Gastrocnemius medialis (tissue), 4 donors: ENCODE results near the gene AGAP3. TPM values are rescaled to one million over a fixed set of nuclear protein-coding genes. Genes with fewer than 3 reads are reported as not detected.
"Not testable (repeated sequence)": the region's sequence is repeated elsewhere in the genome, so short reads cannot be mapped to it uniquely, and the experiment has no call there.

Source experiments
- ATAC-seq, 2 donors: fragments of 150-250 bp; one replicate each; pipeline ENCODE4 v1.9.1; 2016
- DNase-seq, 2 donors: peaks; one replicate each; pipeline ENCODE4 v3.0.0-alpha.2; 2019
- H3K27ac ChIP-seq, 4 donors: fragments of 200-600 bp; sonication (generic); 1 replicate in 1 of 4; 2 replicates in 3 of 4; pipeline ENCODE4 v1.5.1; 2016 to 2018; ENCODE audit warnings: mild to moderate bottlenecking in 2 of 4, moderate library complexity in 1 of 4
- H3K27me3 ChIP-seq, 3 donors: fragments of 200-600 bp; sonication (generic) in 2 of 3; 1 replicate in 1 of 3; 2 replicates in 2 of 3; pipeline versions ENCODE4 v1.5.1 to v1.6.0; 2016 to 2019; ENCODE audit warnings: mild to moderate bottlenecking in 1 of 3, moderate library complexity in 1 of 3
- H3K36me3 ChIP-seq, 2 donors: fragments of 200-600 bp; sonication (generic) in 1 of 2; one replicate each; pipeline ENCODE4 v1.5.1; 2017 to 2018
- H3K4me1 ChIP-seq, 2 donors: fragments of 200-600 bp; sonication (generic) in 1 of 2; one replicate each; pipeline ENCODE4 v1.5.1; 2016 to 2017; ENCODE audit warnings: mild to moderate bottlenecking in 2 of 2
- H3K4me3 ChIP-seq, 4 donors: fragments of 200-600 bp; sonication (generic) in 3 of 4; 1 replicate in 1 of 4; 2 replicates in 3 of 4; pipeline ENCODE4 v1.5.1; 2016 to 2019; ENCODE audit warnings: mild to moderate bottlenecking in 2 of 4
- H3K9me3 ChIP-seq, 3 donors: fragments of 200-600 bp; sonication (generic) in 2 of 3; 1 replicate in 1 of 3; 2 replicates in 2 of 3; pipeline ENCODE4 v1.5.1; 2016 to 2019
- POLR2A ChIP-seq, 2 donors: fragments of 450-650 bp; IDR thresholded peaks; one replicate each; pipeline ENCODE4 v1.6.1; 2017; ENCODE audit warnings: antibody characterized with exemption in 2 of 2, mild to moderate bottlenecking in 2 of 2, moderate library complexity in 2 of 2
- in situ Hi-C, 4 donors: fragments of 200-750 bp; cut with MboI; loops; one replicate each; pipeline versions ENCODE4 v1.15.0 to v1.8.0; 2017; ENCODE audit warnings: low sequenced_read_pairs in 4 of 4
- intact Hi-C: fragments of 100-400 bp; cut with DNase I; formaldehyde crosslinking; loops from one replicate; pipeline ENCODE4 v1.15.1; 2023; ENCODE audit warnings: low total_unique reads
- total RNA-seq, 4 donors: library from RNA; depleted of rRNA; stranded (reverse); fragments of >200 nt; gene quantifications; one replicate each; pipeline versions ENCODE4 v1.1.0 to v1.2.3, GENCODE V29; 2016
- TF ChIP-seq, protein P1 (sequence below), 5 experiments: fragments of 450-650 bp in 3 of 5; fragments of 200-600 bp in 2 of 5; sonication (generic) in 2 of 5; IDR thresholded peaks in 4 of 5; conservative IDR thresholded peaks in 1 of 5; 1 replicate in 4 of 5; 2 replicates in 1 of 5; pipeline ENCODE4 v1.5.1; 2016 to 2019; ENCODE audit warnings: antibody characterized with exemption in 5 of 5, mild to moderate bottlenecking in 3 of 5, moderate library complexity in 3 of 5

Gene AGAP3
- total RNA-seq, 4 donors from 2014 or later: 31.1 to 65.3 (median 36.3) TPM

GRCh38 chr7:151040616-151041375, 45.5 kb upstream of the AGAP3 start:
- intact Hi-C loops (no loop called here), in situ Hi-C loops (loop anchor here in 1 of 4 donors (10.0 kb wide), 1 partner anchor 64 kb away; no protein-coding TSS in a partner anchor)
- no peak for TF ChIP-seq POLR2A (IDR thresholded peaks at IDR 0.05)
- TF ChIP-seq, protein P1, sequence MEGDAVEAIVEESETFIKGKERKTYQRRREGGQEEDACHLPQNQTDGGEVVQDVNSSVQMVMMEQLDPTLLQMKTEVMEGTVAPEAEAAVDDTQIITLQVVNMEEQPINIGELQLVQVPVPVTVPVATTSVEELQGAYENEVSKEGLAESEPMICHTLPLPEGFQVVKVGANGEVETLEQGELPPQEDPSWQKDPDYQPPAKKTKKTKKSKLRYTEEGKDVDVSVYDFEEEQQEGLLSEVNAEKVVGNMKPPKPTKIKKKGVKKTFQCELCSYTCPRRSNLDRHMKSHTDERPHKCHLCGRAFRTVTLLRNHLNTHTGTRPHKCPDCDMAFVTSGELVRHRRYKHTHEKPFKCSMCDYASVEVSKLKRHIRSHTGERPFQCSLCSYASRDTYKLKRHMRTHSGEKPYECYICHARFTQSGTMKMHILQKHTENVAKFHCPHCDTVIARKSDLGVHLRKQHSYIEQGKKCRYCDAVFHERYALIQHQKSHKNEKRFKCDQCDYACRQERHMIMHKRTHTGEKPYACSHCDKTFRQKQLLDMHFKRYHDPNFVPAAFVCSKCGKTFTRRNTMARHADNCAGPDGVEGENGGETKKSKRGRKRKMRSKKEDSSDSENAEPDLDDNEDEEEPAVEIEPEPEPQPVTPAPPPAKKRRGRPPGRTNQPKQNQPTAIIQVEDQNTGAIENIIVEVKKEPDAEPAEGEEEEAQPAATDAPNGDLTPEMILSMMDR (IDR thresholded peaks at IDR 0.05 in 4 of 5, conservative IDR thresholded peaks at IDR 0.05 in 1 of 5): no peak
- DNase-seq: no peak
- H3K4me3 ChIP-seq: no peak overlapping the region
- no peaks in the 10 kb centered on the region for H3K9me3 ChIP-seq
- H3K36me3 ChIP-seq: peaks cover 0 to 45% of the 10 kb centered on the region in 2 donors
- no peaks in the 10 kb centered on the region for H3K27me3 ChIP-seq
- ATAC-seq: no peak
- peaks cover 3% of the 10 kb centered on the region in 2 donors for H3K4me1 ChIP-seq
- no peak overlapping the region for H3K27ac ChIP-seq

GRCh38 chr7:151043449-151043848, 42.8 kb upstream of the AGAP3 start:
- H3K27me3 ChIP-seq, H3K4me3 ChIP-seq, ATAC-seq, intact Hi-C loops, H3K27ac ChIP-seq, H3K4me1 ChIP-seq, H3K9me3 ChIP-seq, DNase-seq: not testable (repeated sequence)
- H3K36me3 ChIP-seq: peaks cover 0 to 24% of the 10 kb centered on the region in 2 donors
- in situ Hi-C loops: loop anchor here in 1 of 4 donors (10.0 kb wide), 1 partner anchor 61 kb away; no protein-coding TSS in a partner anchor

DNA sequence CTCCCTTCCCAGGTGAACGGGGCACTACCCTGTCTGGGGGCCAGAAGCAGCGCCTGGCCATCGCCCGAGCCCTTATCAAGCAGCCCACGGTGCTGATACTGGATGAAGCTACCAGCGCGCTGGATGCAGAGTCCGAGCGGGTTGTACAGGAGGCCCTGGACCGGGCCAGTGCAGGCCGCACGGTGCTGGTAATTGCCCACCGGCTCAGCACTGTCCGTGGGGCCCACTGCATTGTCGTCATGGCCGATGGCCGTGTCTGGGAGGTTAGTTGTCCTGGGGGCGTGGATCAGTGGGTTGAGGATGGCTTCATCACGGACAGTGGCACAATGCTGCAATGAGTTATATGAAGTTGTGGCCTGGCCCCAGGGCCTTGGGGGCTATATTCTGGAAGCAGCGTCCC, 42.3 kb upstream of the AGAP3 start:
- DNase-seq (no peak), ATAC-seq (no peak)
- intact Hi-C loops (no loop called here), in situ Hi-C loops (loop anchor here in 1 of 4 donors (10.0 kb wide), 1 partner anchor 61 kb away; no protein-coding TSS in a partner anchor)
- peaks cover 2 to 3% of the 10 kb centered on the region in 2 donors for H3K4me1 ChIP-seq
- TF ChIP-seq, protein P1 (IDR thresholded peaks at IDR 0.05 in 4 of 5, conservative IDR thresholded peaks at IDR 0.05 in 1 of 5): no peak
- TF ChIP-seq POLR2A (IDR thresholded peaks at IDR 0.05): no peak
- H3K27me3 ChIP-seq: no peaks in the 10 kb centered on the region
- H3K4me3 ChIP-seq: no peak overlapping the region
- H3K36me3 ChIP-seq: peaks cover 0 to 24% of the 10 kb centered on the region in 2 donors
- H3K27ac ChIP-seq: no peak overlapping the region
- no peaks in the 10 kb centered on the region for H3K9me3 ChIP-seq

DNA sequence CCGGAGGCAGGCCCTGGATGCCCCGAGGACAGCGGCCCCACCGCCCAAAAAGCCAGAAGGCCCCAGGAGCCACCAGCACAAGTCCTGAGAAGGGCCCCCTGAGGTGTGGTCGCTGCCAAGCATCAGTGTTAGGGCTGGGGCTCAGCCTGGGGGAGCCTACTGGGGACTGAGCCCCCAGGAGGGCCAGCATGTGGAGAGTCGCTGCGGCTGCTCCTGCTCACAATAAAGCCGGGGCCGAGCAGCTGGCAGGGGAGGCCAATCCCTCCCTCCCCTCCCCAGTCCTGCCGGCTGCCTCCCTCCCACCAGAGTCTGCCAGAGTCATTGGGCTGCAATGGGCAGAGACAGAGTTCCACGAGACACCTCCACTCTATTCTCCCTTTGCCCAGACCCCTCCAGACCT, 41.0 kb upstream of the AGAP3 start:
- H3K27ac ChIP-seq: no peak overlapping the region
- TF ChIP-seq, protein P1 (IDR thresholded peaks at IDR 0.05 in 4 of 5, conservative IDR thresholded peaks at IDR 0.05 in 1 of 5): no peak
- no peak for TF ChIP-seq POLR2A (IDR thresholded peaks at IDR 0.05)
- no peak overlapping the region for H3K4me3 ChIP-seq
- H3K9me3 ChIP-seq: no peaks in the 10 kb centered on the region
- in situ Hi-C loops: loop anchor here in 1 of 4 donors (10.0 kb wide), 1 partner anchor 60 kb away; no protein-coding TSS in a partner anchor
- DNase-seq: no peak
- peaks cover 0 to 24% of the 10 kb centered on the region in 2 donors for H3K36me3 ChIP-seq
- H3K27me3 ChIP-seq: peaks cover 0 to 3% (median 0%) of the 10 kb centered on the region in 3 donors
- no peaks in the 10 kb centered on the region for H3K4me1 ChIP-seq
- intact Hi-C loops: no loop called here
- no peak for ATAC-seq

GRCh38 chr7:151045967-151046366, 40.3 kb upstream of the AGAP3 start:
- Histone ChIP-seq H3K9me3 (no peaks in the 10 kb centered on the region), H3K27me3 (peaks cover 0 to 8% (median 0%) of the 10 kb centered on the region in 3 donors), H3K36me3 (peaks cover 0 to 24% of the 10 kb centered on the region in 2 donors), H3K4me1 (peaks cover 0 to 3% of the 10 kb centered on the region in 2 donors), H3K27ac (no peak overlapping the region), H3K4me3 (no peak overlapping the region)
- intact Hi-C loops (no loop called here), in situ Hi-C loops (loop anchor here in 1 of 4 donors (10.0 kb wide), 1 partner anchor 59 kb away; no protein-coding TSS in a partner anchor)
- DNase-seq: no peak
- no peak for ATAC-seq
- TF ChIP-seq, protein P1 (IDR thresholded peaks at IDR 0.05 in 4 of 5, conservative IDR thresholded peaks at IDR 0.05 in 1 of 5): no peak
- no peak for TF ChIP-seq POLR2A (IDR thresholded peaks at IDR 0.05)
